Osteocyte (in vitro differentiated cells): ENCODE data around the gene ZNF821. TPM values are rescaled to one million over a fixed set of nuclear protein-coding genes. Genes with fewer than 3 reads are reported as not detected.

Experiments
- DNase-seq: peaks from one replicate; pipeline ENCODE4 v3.0.0; 2021; ENCODE audit warnings: mixed read lengths; ENCODE audit not compliant: unreplicated experiment; ENCODE audit errors: extremely low spot score
- H3K27ac Mint-ChIP-seq: one replicate; pipeline ENCODE4 v1.8.0; 2021; ENCODE audit warnings: mild to moderate bottlenecking, mixed read lengths; ENCODE audit not compliant: unreplicated experiment
- H3K27me3 Mint-ChIP-seq: one replicate; pipeline ENCODE4 v1.8.0; 2021; ENCODE audit warnings: mixed read lengths; ENCODE audit not compliant: unreplicated experiment
- H3K36me3 Mint-ChIP-seq: one replicate; pipeline ENCODE4 v1.8.0; 2021; ENCODE audit warnings: mixed read lengths; ENCODE audit not compliant: unreplicated experiment
- H3K4me1 Mint-ChIP-seq: one replicate; pipeline ENCODE4 v1.8.0; 2021; ENCODE audit warnings: mixed read lengths; ENCODE audit not compliant: unreplicated experiment
- H3K4me3 Mint-ChIP-seq: one replicate; pipeline ENCODE4 v1.8.0; 2021; ENCODE audit warnings: mild to moderate bottlenecking, moderate library complexity, mixed read lengths; ENCODE audit not compliant: unreplicated experiment
- H3K9me3 Mint-ChIP-seq: one replicate; pipeline ENCODE4 v1.8.0; 2021; ENCODE audit warnings: mixed read lengths; ENCODE audit not compliant: unreplicated experiment
- total RNA-seq: library from RNA; stranded (reverse); gene quantifications from 2 replicates; pipeline ENCODE4 v1.2.1, GENCODE V29; 2021
- TF ChIP-seq, protein P1 (sequence below): fragments of 200-600 bp; sonication (generic); IDR thresholded peaks from 2 replicates; pipeline ENCODE4 v1.5.0; 2021; ENCODE audit warnings: antibody characterized with exemption, mild to moderate bottlenecking, moderate library complexity

Gene ZNF821
- total RNA-seq, 1 donor from 2014 or later: 14.1 TPM

- Mint-ChIP-seq H3K9me3 (no peaks in the 10 kb centered on the region), H3K4me1 (peaks cover 28% of the 10 kb centered on the region), H3K36me3 (peaks cover 2% of the 10 kb centered on the region), H3K27me3 (no peaks in the 10 kb centered on the region), H3K27ac (peak overlapping the region; percentile 99), H3K4me3 (peak overlapping the region; percentile 89)
- TF ChIP-seq, protein P1, sequence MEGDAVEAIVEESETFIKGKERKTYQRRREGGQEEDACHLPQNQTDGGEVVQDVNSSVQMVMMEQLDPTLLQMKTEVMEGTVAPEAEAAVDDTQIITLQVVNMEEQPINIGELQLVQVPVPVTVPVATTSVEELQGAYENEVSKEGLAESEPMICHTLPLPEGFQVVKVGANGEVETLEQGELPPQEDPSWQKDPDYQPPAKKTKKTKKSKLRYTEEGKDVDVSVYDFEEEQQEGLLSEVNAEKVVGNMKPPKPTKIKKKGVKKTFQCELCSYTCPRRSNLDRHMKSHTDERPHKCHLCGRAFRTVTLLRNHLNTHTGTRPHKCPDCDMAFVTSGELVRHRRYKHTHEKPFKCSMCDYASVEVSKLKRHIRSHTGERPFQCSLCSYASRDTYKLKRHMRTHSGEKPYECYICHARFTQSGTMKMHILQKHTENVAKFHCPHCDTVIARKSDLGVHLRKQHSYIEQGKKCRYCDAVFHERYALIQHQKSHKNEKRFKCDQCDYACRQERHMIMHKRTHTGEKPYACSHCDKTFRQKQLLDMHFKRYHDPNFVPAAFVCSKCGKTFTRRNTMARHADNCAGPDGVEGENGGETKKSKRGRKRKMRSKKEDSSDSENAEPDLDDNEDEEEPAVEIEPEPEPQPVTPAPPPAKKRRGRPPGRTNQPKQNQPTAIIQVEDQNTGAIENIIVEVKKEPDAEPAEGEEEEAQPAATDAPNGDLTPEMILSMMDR: no peak
- no peak for DNase-seq
Measured at GRCh38 chr16:71895679-71896365, 11.8 kb upstream of the ZNF821 start.

DNA sequence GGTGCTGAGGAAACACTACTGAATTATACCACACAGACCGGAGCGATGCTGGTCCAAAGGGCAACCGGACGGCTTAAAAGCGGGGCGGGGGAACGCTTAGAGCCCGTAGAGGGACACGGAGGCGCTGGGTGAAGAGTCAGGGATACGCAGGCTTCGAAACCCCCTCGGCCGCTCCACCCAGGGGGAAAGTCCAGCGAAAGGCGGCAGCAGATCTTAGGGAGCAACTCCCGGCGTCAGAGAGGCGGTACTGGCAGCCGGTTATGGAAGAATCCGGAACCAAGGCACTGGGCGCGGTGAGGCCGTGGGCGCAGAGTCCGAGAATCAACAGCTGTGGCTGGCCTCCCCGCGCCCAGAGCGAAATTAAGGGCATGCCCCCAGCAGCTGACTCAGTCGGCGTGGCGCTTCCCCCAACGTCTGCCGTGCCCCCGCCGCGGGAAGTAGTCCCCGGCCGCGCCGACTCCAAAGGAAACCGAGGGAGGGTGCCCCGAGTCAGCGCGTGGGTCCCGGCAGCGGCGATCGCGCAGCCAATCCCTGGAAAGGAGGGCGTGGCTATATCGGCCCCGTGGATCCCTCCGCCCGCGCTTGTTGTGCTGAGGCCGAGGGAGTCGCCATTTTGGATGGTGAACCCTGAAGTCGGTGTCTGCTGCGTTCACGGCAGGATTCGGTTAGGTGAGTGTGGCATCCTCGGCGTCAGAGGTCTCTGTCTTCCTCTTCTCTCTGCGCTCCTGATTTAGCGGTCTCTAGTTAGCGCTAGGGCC is 11.1 kb upstream of the ZNF821 start, which contains the start of gene IST1:
Gene IST1, plus strand, starts transcription at position 611 of the 758 bp plus-strand sequence. CDS start 20,110 bp downstream, outside the sequence.
- H3K36me3 Mint-ChIP-seq: peaks cover 2% of the 10 kb centered on the region

GRCh38 chr16:71894229-71894920 is 10.4 kb upstream of the ZNF821 start:
- Mint-ChIP-seq H3K4me3 (peak overlapping the region; percentile 89), H3K27ac (peak overlapping the region; percentile 99), H3K27me3 (no peaks in the 10 kb centered on the region), H3K9me3 (no peaks in the 10 kb centered on the region), H3K4me1 (peaks cover 23% of the 10 kb centered on the region), H3K36me3 (peaks cover 2% of the 10 kb centered on the region)
- TF ChIP-seq, protein P1: peak; percentile 28
- no peak for DNase-seq

More for the DNA sequence above, 11.1 kb upstream of the ZNF821 start, which contains the start of gene IST1:
- TF ChIP-seq, protein P1: no peak
- H3K4me3 Mint-ChIP-seq: peak within 1 kb of the TSS; percentile 89
- H3K27ac Mint-ChIP-seq: peak within 1 kb of the TSS; percentile 99
- no peaks in the 10 kb centered on the region for H3K27me3 Mint-ChIP-seq
- no peaks in the 10 kb centered on the region for H3K9me3 Mint-ChIP-seq
- DNase-seq: peak; percentile 99
- H3K4me1 Mint-ChIP-seq: peaks cover 25% of the 10 kb centered on the region

GRCh38 chr16:71893888-71894228 is 9.9 kb upstream of the ZNF821 start:
- Mint-ChIP-seq H3K27ac (peak overlapping the region; percentile 99), H3K4me1 (peaks cover 20% of the 10 kb centered on the region), H3K4me3 (peak overlapping the region; percentile 89), H3K27me3 (no peaks in the 10 kb centered on the region), H3K9me3 (no peaks in the 10 kb centered on the region), H3K36me3 (peaks cover 2% of the 10 kb centered on the region)
- no peak for DNase-seq
- TF ChIP-seq, protein P1: no peak
